ENCODE measurements around the gene CUL1.

CUL1 gene

DNA sequence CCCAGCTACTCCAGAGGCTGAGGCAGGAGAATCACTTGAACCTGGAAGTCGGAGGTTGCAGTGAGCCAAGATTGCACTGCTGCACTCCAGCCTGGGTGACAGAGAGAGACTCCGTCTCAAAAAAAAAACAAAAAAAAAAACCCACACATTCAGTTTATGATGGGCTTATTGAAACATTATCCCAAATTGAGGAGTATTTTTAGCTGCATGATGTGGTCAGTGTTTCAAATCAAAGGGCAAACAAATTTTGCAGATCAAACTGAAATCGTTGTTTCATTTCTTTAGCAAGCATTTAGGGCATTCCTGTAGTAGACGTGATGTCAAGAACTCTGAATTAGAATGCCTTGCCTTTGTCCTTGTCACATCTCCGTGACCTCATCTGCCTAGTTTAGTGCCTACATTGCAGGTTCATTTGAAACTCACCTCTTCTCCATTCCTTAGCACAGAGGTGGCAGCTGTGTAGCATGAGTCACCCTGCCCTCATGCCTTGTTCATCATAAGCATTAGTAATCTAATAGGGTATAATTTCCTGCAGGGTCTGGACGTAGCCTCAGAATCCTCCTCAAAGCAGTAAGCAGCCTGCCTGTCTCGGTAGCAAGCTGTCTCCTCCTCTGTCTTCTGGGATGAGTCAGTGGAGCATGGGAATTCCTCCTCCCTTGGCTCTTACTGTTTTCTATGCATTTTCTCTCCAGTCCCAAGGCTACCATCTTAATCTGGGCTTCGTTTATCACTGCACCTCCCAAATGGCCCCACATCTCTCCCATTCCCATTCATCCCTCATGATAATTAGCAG is 73.8 kb downstream of the CUL1 start:
- no peak overlapping the region for H3K4me3 ChIP-seq (ENCODE audit: low read depth, low read length)
- no peak for DNase-seq (ENCODE audit: low read depth)
- TF ChIP-seq, protein P1, sequence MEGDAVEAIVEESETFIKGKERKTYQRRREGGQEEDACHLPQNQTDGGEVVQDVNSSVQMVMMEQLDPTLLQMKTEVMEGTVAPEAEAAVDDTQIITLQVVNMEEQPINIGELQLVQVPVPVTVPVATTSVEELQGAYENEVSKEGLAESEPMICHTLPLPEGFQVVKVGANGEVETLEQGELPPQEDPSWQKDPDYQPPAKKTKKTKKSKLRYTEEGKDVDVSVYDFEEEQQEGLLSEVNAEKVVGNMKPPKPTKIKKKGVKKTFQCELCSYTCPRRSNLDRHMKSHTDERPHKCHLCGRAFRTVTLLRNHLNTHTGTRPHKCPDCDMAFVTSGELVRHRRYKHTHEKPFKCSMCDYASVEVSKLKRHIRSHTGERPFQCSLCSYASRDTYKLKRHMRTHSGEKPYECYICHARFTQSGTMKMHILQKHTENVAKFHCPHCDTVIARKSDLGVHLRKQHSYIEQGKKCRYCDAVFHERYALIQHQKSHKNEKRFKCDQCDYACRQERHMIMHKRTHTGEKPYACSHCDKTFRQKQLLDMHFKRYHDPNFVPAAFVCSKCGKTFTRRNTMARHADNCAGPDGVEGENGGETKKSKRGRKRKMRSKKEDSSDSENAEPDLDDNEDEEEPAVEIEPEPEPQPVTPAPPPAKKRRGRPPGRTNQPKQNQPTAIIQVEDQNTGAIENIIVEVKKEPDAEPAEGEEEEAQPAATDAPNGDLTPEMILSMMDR (IDR thresholded peaks at IDR 0.05; ENCODE audit: insufficient read depth, low read depth, low read length, missing control alignments) = no peak

DNA sequence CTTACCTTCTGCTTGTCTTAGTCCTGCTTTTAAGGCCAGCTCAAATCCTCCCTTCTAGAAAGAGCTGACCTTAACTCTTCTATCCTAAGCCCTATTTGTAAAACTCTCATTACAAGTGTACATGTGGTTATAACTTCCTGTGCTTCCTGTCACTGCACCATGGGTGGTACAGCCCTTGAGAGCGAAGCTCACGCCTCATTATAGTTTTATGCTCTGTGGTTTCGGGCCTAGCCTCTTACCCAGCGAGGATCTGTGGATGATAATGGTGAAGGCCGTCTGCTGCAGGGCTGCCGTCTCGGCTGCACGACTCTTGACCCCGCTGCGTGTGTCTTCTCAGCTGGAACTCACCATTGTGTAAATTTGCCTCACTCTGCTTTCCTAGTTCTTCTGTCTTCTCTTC is 74.6 kb downstream of the CUL1 start:
- TF ChIP-seq, protein P1 (IDR thresholded peaks at IDR 0.05; ENCODE audit: insufficient read depth, low read depth, low read length, missing control alignments) = no peak
- DNase-seq (ENCODE audit: low read depth) = peak; percentile 56
- no peak overlapping the region for H3K4me3 ChIP-seq (ENCODE audit: low read depth, low read length)

GRCh38 chr7:148774471-148774870 is 75.8 kb downstream of the CUL1 start:
- H3K4me3 ChIP-seq (ENCODE audit: low read depth, low read length) = no peak overlapping the region
- no peak for DNase-seq (ENCODE audit: low read depth)
- TF ChIP-seq, protein P1 (IDR thresholded peaks at IDR 0.05; ENCODE audit: insufficient read depth, low read depth, low read length, missing control alignments) = no peak

DNA sequence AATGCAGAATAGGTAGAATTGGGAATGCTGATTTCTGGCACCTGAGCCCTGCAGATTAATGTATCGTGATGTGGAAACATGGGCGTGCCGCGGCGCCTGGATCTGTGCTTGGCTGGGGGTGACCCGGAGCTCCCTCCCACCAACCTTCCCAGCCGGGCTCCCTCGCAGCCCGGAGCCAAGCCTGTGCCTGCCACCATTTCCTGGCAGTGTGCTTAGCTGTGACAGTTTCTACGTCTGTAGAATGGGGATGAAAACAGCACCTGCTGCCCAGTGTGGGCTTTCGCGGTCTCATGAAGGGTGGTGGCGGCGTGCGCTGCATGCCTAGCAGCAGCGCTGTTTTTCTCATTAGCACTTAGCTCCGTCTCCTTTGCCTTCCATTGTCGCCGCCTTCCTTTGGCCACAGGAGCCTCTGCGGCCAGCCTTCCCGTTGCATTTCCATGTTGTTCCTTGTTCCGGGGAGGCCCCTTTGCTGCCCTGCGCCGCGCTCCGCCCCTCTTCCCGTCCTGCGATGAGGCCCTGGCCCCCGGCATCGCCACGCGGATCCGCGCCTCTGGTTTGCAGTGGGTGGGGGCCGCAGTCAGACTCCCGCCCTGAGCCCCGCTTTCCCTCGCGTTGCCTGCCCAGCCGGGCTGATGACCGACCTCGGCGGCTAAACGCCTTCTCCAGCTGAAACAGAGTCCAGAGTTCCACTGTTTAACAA is 84.2 kb downstream of the CUL1 start:
- H3K4me3 ChIP-seq (ENCODE audit: low read depth, low read length) = no peak overlapping the region
- no peak for DNase-seq (ENCODE audit: low read depth)
- TF ChIP-seq, protein P1 (IDR thresholded peaks at IDR 0.05; ENCODE audit: insufficient read depth, low read depth, low read length, missing control alignments) = no peak

DNA sequence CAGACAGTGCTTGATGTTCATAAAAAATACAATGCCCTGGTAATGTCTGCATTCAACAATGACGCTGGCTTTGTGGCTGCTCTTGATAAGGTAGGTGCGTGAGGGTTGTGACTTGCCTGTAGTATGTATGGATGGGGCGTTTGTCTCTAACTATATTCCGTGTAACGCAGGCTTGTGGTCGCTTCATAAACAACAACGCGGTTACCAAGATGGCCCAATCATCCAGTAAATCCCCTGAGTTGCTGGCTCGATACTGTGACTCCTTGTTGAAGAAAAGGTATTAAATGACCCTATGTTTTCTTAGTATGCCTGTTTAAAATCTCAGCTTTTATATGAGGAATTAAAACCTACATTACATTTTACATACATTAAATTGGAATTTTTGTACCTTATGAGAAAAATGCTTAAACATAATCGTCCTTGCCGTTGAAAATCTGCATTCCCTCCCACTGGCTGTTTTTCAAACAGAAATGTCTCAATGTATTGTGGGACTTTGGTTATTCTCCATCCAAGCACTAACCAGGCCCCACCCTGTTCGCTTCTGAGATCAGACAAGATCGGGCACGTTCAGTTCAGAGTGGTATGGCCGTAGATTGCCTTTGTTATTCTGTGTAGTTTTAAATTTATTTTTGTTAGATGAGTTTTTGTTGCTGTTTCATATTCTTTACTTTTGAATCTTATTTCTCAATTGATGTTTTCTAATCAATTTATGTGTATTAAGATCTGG is 85.3 kb downstream of the CUL1 start:
- H3K4me3 ChIP-seq (ENCODE audit: low read depth, low read length) = no peak overlapping the region
- TF ChIP-seq, protein P1 (IDR thresholded peaks at IDR 0.05; ENCODE audit: insufficient read depth, low read depth, low read length, missing control alignments) = no peak
- no peak for DNase-seq (ENCODE audit: low read depth)

DNA sequence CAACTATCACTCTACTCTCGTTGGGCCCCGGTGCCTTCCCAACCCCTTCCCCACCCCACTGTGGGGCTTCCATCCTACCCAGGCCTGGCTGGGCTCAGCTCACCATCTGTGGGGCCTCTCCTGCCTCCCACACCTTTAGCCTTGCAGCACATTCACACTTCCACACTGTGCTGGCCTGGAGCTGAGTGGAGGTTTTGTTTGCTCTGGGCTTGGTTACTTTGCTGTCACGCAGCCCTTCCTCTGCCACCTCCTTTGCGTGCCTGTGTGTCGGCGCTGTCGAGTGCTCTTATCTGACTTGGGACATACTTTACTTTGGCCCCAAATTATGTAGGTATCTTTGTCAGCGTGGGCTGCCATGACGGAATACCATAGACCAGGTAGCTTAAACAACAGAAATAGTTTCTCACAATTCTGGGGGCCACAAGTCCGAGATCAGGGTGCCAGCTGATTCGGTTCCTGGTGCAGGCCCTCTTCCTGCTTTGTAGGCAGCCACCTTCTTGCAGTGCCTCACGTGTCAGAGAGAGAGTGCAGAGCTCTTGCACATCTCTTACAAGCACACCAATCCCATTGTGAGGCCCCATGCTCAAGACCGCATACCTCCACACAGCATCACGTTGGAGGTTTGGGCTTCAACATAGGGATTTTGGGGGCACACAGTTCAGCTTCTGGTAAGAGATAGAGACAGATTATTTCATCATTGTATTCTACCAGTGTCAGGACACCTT is 89.0 kb downstream of the CUL1 start:
- TF ChIP-seq, protein P1 (IDR thresholded peaks at IDR 0.05; ENCODE audit: insufficient read depth, low read depth, low read length, missing control alignments) = no peak
- H3K4me3 ChIP-seq (ENCODE audit: low read depth, low read length) = no peak overlapping the region
- DNase-seq (ENCODE audit: low read depth) = no peak

All from GM12865 (cell line).